ENCODE measurements around the gene NXN.
A peak's percentile ranks its signal among the peaks of the same experiment; 100 is the strongest.

Gene NXN

GRCh38 chr17:797236-797840 is 182.2 kb downstream of the NXN start:
- TF ChIP-seq CTCF (IDR thresholded peaks at IDR 0.05; ENCODE audit: extremely low read depth, insufficient read depth, missing control alignments) = no peak
- in situ Hi-C loops (cut with MboI; ENCODE audit: low pct_unique_long_range_greater_than_20kb, low sequenced_read_pairs, unreplicated experiment) = no loop called here
- DNase-seq (ENCODE audit: low spot score) = no peak

GRCh38 chr17:796609-797008 is 183.0 kb downstream of the NXN start:
- no peak for DNase-seq (ENCODE audit: low spot score)
- in situ Hi-C loops (cut with MboI; ENCODE audit: low pct_unique_long_range_greater_than_20kb, low sequenced_read_pairs, unreplicated experiment) = no loop called here
- no peak for TF ChIP-seq CTCF (IDR thresholded peaks at IDR 0.05; ENCODE audit: extremely low read depth, insufficient read depth, missing control alignments)

- in situ Hi-C loops (cut with MboI; ENCODE audit: low pct_unique_long_range_greater_than_20kb, low sequenced_read_pairs, unreplicated experiment) = no loop called here
- DNase-seq (ENCODE audit: low spot score) = no peak
- TF ChIP-seq CTCF (IDR thresholded peaks at IDR 0.05; ENCODE audit: extremely low read depth, insufficient read depth, missing control alignments) = no peak
These were observed 183.9 kb downstream of the NXN start for GRCh38 chr17:795721-796120.

- no peak for TF ChIP-seq CTCF (IDR thresholded peaks at IDR 0.05; ENCODE audit: extremely low read depth, insufficient read depth, missing control alignments)
- in situ Hi-C loops (cut with MboI; ENCODE audit: low pct_unique_long_range_greater_than_20kb, low sequenced_read_pairs, unreplicated experiment) = no loop called here
- peak; percentile 15 for DNase-seq (ENCODE audit: low spot score)
These were observed 184.3 kb downstream of the NXN start for GRCh38 chr17:795276-795675.

- TF ChIP-seq CTCF (IDR thresholded peaks at IDR 0.05; ENCODE audit: extremely low read depth, insufficient read depth, missing control alignments) = peak; percentile 73
These were observed 184.7 kb downstream of the NXN start for GRCh38 chr17:794876-795275.

GRCh38 chr17:792277-792676 is 187.3 kb downstream of the NXN start:
- in situ Hi-C loops (cut with MboI; ENCODE audit: low pct_unique_long_range_greater_than_20kb, low sequenced_read_pairs, unreplicated experiment) = no loop called here
- DNase-seq (ENCODE audit: low spot score) = no peak

More at GRCh38 chr17:794876-795275, 184.7 kb downstream of the NXN start:
- peak; percentile 85 for DNase-seq (ENCODE audit: low spot score)
- in situ Hi-C loops (cut with MboI; ENCODE audit: low pct_unique_long_range_greater_than_20kb, low sequenced_read_pairs, unreplicated experiment) = no loop called here

More at GRCh38 chr17:792277-792676, 187.3 kb downstream of the NXN start:
- TF ChIP-seq CTCF (IDR thresholded peaks at IDR 0.05; ENCODE audit: extremely low read depth, insufficient read depth, missing control alignments) = no peak
